OCI-LY3 (cell line): ENCODE data around the gene NDST1.

Experiments
- H2AFZ ChIP-seq: fragments of 200-600, 300-600 bp; shearing (Covaris generic); 2 replicates; pipeline ENCODE4 v1.6.0; 2014; ENCODE audit warnings: antibody characterized with exemption, low read depth, low read length
- H3K27ac ChIP-seq: fragments of 200-600, 300-600 bp; sonication (generic); 2 replicates; pipeline ENCODE4 v1.5.1; 2014; ENCODE audit warnings: mild to moderate bottlenecking, low read length, moderate library complexity, mixed read lengths
- H3K27me3 ChIP-seq: fragments of 200-600, 300-600 bp; sonication (generic); 2 replicates; pipeline ENCODE4 v1.6.1; 2014; ENCODE audit warnings: low read depth, low read length, mixed read lengths
- H3K36me3 ChIP-seq: fragments of 200-600, 300-600 bp; sonication (generic); replicated peaks from 2 replicates; pipeline ENCODE3; 2014; ENCODE audit warnings: low read depth, low read length, mixed read lengths
- H3K4me1 ChIP-seq: fragments of 300-600, 200-600 bp; sonication (generic); 2 replicates; pipeline ENCODE4 v1.6.1; 2014; ENCODE audit warnings: low read length, mixed read lengths
- H3K4me2 ChIP-seq: fragments of 200-600, 300-600 bp; sonication (generic); 2 replicates; pipeline ENCODE4 v1.6.1; 2014; ENCODE audit warnings: low read length, mixed read lengths
- H3K4me3 ChIP-seq: fragments of 300-600, 200-600 bp; sonication (generic); 2 replicates; pipeline ENCODE4 v1.5.1; 2014; ENCODE audit warnings: antibody characterized with exemption, mild to moderate bottlenecking, low read length, moderate library complexity
- H3K79me2 ChIP-seq: fragments of 300-600, 200-600 bp; shearing (Covaris generic); 2 replicates; pipeline ENCODE4 v1.6.1; 2014; ENCODE audit warnings: mild to moderate bottlenecking, low read length, mixed read lengths
- H3K9ac ChIP-seq: fragments of 300-600, 200-600 bp; shearing (Covaris generic); 2 replicates; pipeline ENCODE4 v1.6.0; 2014; ENCODE audit warnings: mild to moderate bottlenecking, low read length, moderate library complexity
- H3K9me3 ChIP-seq: fragments of 200-600, 300-600 bp; shearing (Covaris generic); 2 replicates; pipeline ENCODE4 v1.6.1; 2014; ENCODE audit warnings: low read length, mixed read lengths; ENCODE audit not compliant: insufficient read depth
- H4K20me1 ChIP-seq: fragments of 200-600, 300-600 bp; sonication (generic); 2 replicates; pipeline ENCODE4 v1.6.1; 2016; ENCODE audit warnings: low read length, mixed read lengths; ENCODE audit not compliant: insufficient read depth
- EZH2phosphoT487 ChIP-seq: fragments of 200-600 bp; shearing (Covaris generic); IDR thresholded peaks from 2 replicates; pipeline ENCODE4 v1.6.1; 2018; ENCODE audit warnings: antibody characterized with exemption, mixed run types, low read depth
- TF ChIP-seq, protein P1 (sequence below): fragments of 200-600, 300-600 bp; sonication (generic); IDR thresholded peaks from 2 replicates; pipeline ENCODE4 v1.5.1; 2014; ENCODE audit warnings: antibody characterized with exemption, low read length, low read depth

The NDST1 gene

DNA sequence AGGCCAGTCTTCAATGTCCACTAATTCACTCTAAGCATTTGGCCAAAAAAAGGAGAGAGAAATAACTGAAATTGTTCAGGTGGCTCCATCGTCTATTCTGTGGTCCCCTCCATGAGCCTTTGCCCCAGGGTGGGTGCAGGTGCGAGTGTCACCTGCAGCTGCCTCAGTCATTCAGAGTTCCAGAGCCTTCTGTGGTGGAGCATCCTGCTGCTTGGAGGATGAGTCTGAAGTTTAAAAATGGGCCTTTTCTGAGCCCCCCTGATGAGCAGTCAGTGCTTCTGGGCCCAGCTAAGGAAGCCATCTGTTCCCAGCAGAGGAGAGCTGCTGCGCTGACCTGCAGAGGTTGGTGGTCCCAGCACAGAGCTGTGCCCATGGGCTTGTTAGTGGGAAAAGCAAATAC is 48.2 kb downstream of the NDST1 start:
- Histone ChIP-seq H3K9me3 (no peaks in the 10 kb centered on the region), H3K27me3 (no peaks in the 10 kb centered on the region), H3K4me1 (0 out of 2 replicates have a peak, but pooled peaks cover 4% of the 10 kb centered on the region), H3K4me2 (no peak overlapping the region), H3K9ac (no peak overlapping the region), H3K4me3 (no peak overlapping the region), H3K79me2 (no peaks in the 10 kb centered on the region), H3K36me3 (no peaks in the 10 kb centered on the region), H4K20me1 (no peaks in the 10 kb centered on the region), H3K27ac (no peak overlapping the region), H2AFZ (no peak overlapping the region)
- TF ChIP-seq, protein P1, sequence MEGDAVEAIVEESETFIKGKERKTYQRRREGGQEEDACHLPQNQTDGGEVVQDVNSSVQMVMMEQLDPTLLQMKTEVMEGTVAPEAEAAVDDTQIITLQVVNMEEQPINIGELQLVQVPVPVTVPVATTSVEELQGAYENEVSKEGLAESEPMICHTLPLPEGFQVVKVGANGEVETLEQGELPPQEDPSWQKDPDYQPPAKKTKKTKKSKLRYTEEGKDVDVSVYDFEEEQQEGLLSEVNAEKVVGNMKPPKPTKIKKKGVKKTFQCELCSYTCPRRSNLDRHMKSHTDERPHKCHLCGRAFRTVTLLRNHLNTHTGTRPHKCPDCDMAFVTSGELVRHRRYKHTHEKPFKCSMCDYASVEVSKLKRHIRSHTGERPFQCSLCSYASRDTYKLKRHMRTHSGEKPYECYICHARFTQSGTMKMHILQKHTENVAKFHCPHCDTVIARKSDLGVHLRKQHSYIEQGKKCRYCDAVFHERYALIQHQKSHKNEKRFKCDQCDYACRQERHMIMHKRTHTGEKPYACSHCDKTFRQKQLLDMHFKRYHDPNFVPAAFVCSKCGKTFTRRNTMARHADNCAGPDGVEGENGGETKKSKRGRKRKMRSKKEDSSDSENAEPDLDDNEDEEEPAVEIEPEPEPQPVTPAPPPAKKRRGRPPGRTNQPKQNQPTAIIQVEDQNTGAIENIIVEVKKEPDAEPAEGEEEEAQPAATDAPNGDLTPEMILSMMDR, result no peak
- no peak for TF ChIP-seq EZH2phosphoT487

- H3K9ac ChIP-seq, result no peak overlapping the region
- no peaks in the 10 kb centered on the region for H3K27me3 ChIP-seq
- H3K4me3 ChIP-seq, result no peak overlapping the region
- no peaks in the 10 kb centered on the region for H3K36me3 ChIP-seq
- H3K79me2 ChIP-seq, result no peaks in the 10 kb centered on the region
- no peak overlapping the region for H3K4me2 ChIP-seq
- no peaks in the 10 kb centered on the region for H4K20me1 ChIP-seq
- H3K9me3 ChIP-seq, result no peaks in the 10 kb centered on the region
- no peak overlapping the region for H3K27ac ChIP-seq
- no peak overlapping the region for H2AFZ ChIP-seq
- no peak for TF ChIP-seq EZH2phosphoT487
- TF ChIP-seq, protein P1, result no peak
- 0 out of 2 replicates have a peak, but pooled peaks cover 4% of the 10 kb centered on the region for H3K4me1 ChIP-seq
These were observed 49.1 kb downstream of the NDST1 start for GRCh38 chr5:150556859-150557508.

- Histone ChIP-seq H2AFZ (no peak overlapping the region), H3K9ac (no peak overlapping the region), H3K36me3 (no peaks in the 10 kb centered on the region), H3K27me3 (no peaks in the 10 kb centered on the region), H3K79me2 (no peaks in the 10 kb centered on the region), H3K27ac (no peak overlapping the region), H3K4me3 (no peak overlapping the region), H3K4me1 (0 out of 2 replicates have a peak, but pooled peaks cover 4% of the 10 kb centered on the region), H3K4me2 (no peak overlapping the region), H3K9me3 (no peaks in the 10 kb centered on the region), H4K20me1 (no peaks in the 10 kb centered on the region)
- TF ChIP-seq EZH2phosphoT487, result no peak
- TF ChIP-seq, protein P1, result no peak
These were observed 49.6 kb downstream of the NDST1 start for GRCh38 chr5:150557509-150557872.

DNA sequence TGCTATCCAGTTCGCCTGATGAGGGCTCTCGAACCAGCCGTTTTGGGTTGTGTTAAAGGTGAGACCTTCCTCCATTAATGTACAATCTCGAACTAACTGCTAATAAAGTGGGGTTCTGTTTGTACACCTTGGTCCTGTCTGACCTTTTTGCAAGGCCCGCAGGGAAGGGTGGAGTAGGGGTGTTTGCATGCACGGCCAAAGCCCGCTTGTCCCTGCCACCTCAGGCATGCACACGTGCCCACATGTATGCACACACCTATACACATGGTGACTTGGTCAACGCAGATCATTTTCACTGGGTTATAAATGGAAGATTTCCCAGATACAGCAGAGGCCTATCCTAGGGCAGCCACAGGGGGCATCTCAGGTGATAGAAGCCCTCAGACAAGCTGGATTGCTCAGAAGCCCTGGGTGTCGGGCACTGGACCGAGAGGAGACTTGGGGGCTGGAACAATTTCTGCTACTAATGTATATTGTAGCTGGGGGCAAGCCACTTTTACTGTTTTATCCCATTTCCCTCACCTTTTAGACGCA is 50.2 kb downstream of the NDST1 start:
- no peak overlapping the region for H3K4me3 ChIP-seq
- H3K4me1 ChIP-seq, result 0 out of 2 replicates have a peak, but pooled peaks cover 4% of the 10 kb centered on the region
- H3K9ac ChIP-seq, result no peak overlapping the region
- TF ChIP-seq, protein P1, result no peak
- no peak for TF ChIP-seq EZH2phosphoT487
- no peak overlapping the region for H3K27ac ChIP-seq
- H3K27me3 ChIP-seq, result no peaks in the 10 kb centered on the region
- H3K79me2 ChIP-seq, result no peaks in the 10 kb centered on the region
- no peaks in the 10 kb centered on the region for H3K36me3 ChIP-seq
- no peak overlapping the region for H3K4me2 ChIP-seq
- no peak overlapping the region for H2AFZ ChIP-seq
- H3K9me3 ChIP-seq, result no peaks in the 10 kb centered on the region
- H4K20me1 ChIP-seq, result no peaks in the 10 kb centered on the region
